HEK293T (cell line): ENCODE results near the gene FAM174B.

Source experiments
- CTCF ChIA-PET: fragments of 350-600 bp; formaldehyde crosslinking; extraction: SDS; loops from one replicate; lab custom pipeline; 2021; ENCODE audit warnings: antibody characterized with exemption, inconsistent platforms; lab: Yijun Ruan, JAX
- POLR2A ChIA-PET: fragments of 350-600 bp; formaldehyde crosslinking; extraction: SDS; loops from one replicate; lab custom pipeline; 2020; ENCODE audit warnings: antibody characterized with exemption, inconsistent platforms; lab: Yijun Ruan, JAX
- DNase-seq: peaks from one replicate; pipeline ENCODE4 v3.0.0; 2012; ENCODE audit warnings: mixed read lengths; ENCODE audit errors: extremely low spot score
- ARNT ChIP-seq: fragments of 450-650 bp; IDR thresholded peaks from 2 replicates; pipeline ENCODE4 v1.6.1; 2017; ENCODE audit warnings: mild to moderate bottlenecking
- BHLHE40 ChIP-seq: fragments of 450-650 bp; IDR thresholded peaks from 2 replicates; pipeline ENCODE4 v1.6.1; 2016; ENCODE audit warnings: mild to moderate bottlenecking, moderate library complexity, borderline replicate concordance
- CTBP1 ChIP-seq: fragments of 450-650 bp; IDR thresholded peaks from 2 replicates; pipeline ENCODE4 v1.6.1; 2016; ENCODE audit warnings: borderline replicate concordance
- ELF4 ChIP-seq: fragments of 450-650 bp; IDR thresholded peaks from 2 replicates; pipeline ENCODE4 v1.6.1; 2017; ENCODE audit warnings: antibody characterized with exemption
- FOXA1 ChIP-seq: fragments of 450-650 bp; IDR thresholded peaks from 2 replicates; pipeline ENCODE4 v1.6.1; 2016; ENCODE audit warnings: mild to moderate bottlenecking
- FOXK2 ChIP-seq: fragments of 450-650 bp; IDR thresholded peaks from 2 replicates; pipeline ENCODE4 v1.6.1; 2016; ENCODE audit warnings: mild to moderate bottlenecking
- FOXM1 ChIP-seq: fragments of 450-650 bp; IDR thresholded peaks from 2 replicates; pipeline ENCODE4 v1.6.1; 2017; ENCODE audit warnings: mild to moderate bottlenecking, borderline replicate concordance
- HDGF ChIP-seq: fragments of 450-650 bp; IDR thresholded peaks from 2 replicates; pipeline ENCODE4 v1.6.1; 2017; ENCODE audit warnings: antibody characterized with exemption, borderline replicate concordance
- L3MBTL2 ChIP-seq: fragments of 450-650 bp; conservative IDR thresholded peaks from 2 replicates; pipeline ENCODE4 v1.6.1; 2016; ENCODE audit warnings: mild to moderate bottlenecking
- LEF1 ChIP-seq: fragments of 450-650 bp; IDR thresholded peaks from 2 replicates; pipeline ENCODE4 v1.6.1; 2017; ENCODE audit warnings: mild to moderate bottlenecking, borderline replicate concordance
- NFRKB ChIP-seq: fragments of 450-650 bp; IDR thresholded peaks from 2 replicates; pipeline ENCODE4 v1.6.1; 2016; ENCODE audit warnings: mild to moderate bottlenecking, moderate library complexity
- SP1 ChIP-seq: fragments of 450-650 bp; IDR thresholded peaks from 2 replicates; pipeline ENCODE4 v1.6.1; 2017
- SUZ12 ChIP-seq: fragments of 450-650 bp; IDR thresholded peaks from 2 replicates; pipeline ENCODE4 v1.6.1; 2016; ENCODE audit warnings: mild to moderate bottlenecking
- TARDBP ChIP-seq: fragments of 450-650 bp; IDR thresholded peaks from 2 replicates; pipeline ENCODE4 v1.6.1; 2016
- ZNF384 ChIP-seq: fragments of 450-650 bp; IDR thresholded peaks from 2 replicates; pipeline ENCODE4 v1.6.1; 2016
- TF ChIP-seq, protein P1 (sequence below): fragments of 450-650 bp; IDR thresholded peaks from 2 replicates; pipeline ENCODE4 v1.6.1; 2016

FAM174B gene

DNA sequence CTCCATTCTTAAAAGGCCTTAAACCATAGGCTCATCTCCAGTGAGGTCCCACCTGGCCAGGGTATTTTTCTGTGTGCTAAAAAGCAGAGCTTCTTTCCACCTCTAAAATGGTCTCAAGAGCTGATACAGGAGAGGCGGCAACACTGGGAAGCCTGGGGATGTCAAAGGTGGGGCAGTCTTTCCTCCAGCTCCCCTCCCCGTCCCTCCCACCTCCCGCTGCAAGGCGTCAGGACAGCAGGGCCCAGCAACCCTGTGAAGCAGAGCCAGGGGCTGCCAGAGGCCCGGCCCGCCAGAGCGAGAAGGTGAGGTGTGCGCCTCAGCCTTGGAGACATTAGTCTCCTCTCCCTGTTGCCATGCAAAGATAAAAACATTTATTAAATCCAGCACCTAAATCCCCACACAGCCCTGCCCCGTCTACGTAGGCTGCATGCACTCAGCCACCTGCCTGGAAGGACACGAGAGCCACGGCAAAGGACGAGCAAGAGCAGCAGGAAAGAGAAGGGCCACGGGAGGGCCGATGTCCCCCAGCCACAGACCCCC, 75.6 kb downstream of the FAM174B start:
- TF ChIP-seq NFRKB (no peak), LEF1 (no peak), FOXK2 (no peak), ZNF384 (no peak), ELF4 (no peak)
- POLR2A ChIA-PET = no interaction called here
- no peak for DNase-seq
- CTCF ChIA-PET = no interaction called here

DNA sequence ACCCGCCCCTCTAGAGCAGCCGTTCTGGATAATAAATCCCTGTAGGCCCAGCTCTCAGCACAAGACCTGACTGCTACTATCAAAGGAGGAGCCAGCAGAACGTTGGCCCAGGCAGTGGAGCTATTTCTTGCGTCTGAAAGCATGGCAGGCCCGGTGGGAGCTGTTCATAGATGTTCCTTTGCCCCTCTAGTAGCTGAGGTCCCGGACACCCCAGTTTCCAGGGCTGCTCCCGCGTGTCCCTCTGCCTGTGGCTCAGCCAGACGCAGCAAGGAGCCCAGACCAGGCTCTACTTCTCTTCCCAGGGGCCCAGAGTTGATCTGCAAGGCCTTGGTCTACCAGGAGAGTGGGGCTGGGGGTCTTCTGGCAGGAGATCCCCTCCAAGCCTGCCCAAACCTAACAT, 76.1 kb downstream of the FAM174B start:
- DNase-seq = no peak
- ChIA-PET POLR2A (no interaction called here), CTCF (interaction anchor here (0.6 kb wide), 1 partner anchor 16 kb away, joined by 3 read pairs; no protein-coding TSS in a partner anchor)
- TF ChIP-seq TARDBP (no peak), BHLHE40 (no peak), CTBP1 (no peak), ELF4 (no peak), FOXK2 (no peak), ZNF384 (no peak), HDGF (no peak), LEF1 (no peak), FOXM1 (no peak), ARNT (no peak), L3MBTL2 (no peak), SP1 (no peak), SUZ12 (no peak), NFRKB (no peak), FOXA1 (no peak)
- TF ChIP-seq, protein P1, sequence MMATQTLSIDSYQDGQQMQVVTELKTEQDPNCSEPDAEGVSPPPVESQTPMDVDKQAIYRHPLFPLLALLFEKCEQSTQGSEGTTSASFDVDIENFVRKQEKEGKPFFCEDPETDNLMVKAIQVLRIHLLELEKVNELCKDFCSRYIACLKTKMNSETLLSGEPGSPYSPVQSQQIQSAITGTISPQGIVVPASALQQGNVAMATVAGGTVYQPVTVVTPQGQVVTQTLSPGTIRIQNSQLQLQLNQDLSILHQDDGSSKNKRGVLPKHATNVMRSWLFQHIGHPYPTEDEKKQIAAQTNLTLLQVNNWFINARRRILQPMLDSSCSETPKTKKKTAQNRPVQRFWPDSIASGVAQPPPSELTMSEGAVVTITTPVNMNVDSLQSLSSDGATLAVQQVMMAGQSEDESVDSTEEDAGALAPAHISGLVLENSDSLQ = no peak

DNA sequence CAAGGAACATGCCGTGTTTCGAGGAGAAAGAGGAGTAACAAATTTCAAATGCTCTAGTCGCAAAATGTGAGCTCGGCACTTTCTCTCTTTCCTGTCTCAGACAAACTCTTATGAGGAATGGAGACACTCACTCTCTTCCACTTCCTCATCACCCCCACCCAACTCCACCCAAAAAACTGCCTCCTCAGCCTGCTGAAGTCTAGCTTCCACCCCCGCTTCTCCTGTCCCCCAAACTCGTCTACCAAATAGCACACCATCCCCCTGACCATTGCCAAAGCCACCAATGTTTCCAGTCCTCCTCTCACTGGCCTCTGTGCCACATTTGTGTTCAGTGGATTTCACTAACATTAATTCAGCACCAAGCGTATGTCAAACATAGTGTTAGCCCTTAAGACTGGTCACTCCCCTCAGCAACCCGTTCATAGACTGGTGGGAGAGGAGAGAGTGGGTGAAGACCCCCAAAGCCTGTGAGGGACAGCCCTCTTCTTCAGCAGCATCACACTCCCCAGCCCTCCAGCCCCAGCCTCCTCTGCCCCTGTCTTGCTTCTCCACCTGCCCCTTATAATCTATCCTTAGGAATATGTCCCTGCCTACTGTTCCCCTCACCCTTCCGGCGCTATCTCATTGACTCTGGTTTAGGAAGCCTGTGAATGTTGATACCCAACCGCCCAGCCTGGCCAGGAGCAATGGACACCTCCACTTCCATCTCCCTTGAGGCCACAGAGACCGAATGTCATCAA, 77.3 kb downstream of the FAM174B start:
- no peak for DNase-seq
- ChIA-PET CTCF (no interaction called here), POLR2A (no interaction called here)
- TF ChIP-seq NFRKB = no peak
- no peak for TF ChIP-seq SUZ12
- TF ChIP-seq HDGF = no peak
- no peak for TF ChIP-seq FOXA1
- no peak for TF ChIP-seq SP1

DNA sequence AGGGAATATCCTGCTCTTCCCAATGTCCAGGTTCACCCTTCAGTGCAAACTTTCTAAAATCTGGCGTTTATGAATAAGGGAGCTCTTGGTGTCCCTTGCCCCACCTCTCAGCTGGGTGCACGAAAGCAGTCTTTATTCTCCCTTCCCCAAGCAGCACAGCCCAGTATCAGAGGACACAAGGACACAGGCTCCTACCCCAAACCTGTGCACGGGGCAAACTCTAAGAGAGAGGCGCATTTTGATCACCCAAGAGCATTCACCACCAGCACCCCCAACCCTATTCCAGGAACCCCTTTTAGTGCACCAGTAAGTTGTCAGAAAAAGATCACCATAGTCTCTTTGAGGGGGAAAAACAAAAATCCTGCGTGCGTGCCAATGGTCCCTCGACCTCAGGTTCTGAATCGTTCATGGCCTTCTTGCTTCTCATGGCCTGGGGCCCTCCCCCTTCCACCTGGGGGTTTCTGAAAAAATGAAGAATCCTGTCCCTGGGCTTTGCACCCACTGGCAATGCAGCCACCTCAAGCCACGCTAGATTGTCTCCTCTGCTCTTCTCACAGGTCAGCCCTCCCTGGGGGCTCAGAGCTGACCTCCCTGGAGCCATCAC, 78.9 kb downstream of the FAM174B start:
- ChIA-PET CTCF (no interaction called here), POLR2A (no interaction called here)
- DNase-seq = no peak
- TF ChIP-seq ARNT (no peak), HDGF (no peak), ELF4 (no peak), CTBP1 (no peak), BHLHE40 (no peak), FOXA1 (no peak), NFRKB (no peak), TARDBP (no peak)
- TF ChIP-seq, protein P1 = no peak

DNA sequence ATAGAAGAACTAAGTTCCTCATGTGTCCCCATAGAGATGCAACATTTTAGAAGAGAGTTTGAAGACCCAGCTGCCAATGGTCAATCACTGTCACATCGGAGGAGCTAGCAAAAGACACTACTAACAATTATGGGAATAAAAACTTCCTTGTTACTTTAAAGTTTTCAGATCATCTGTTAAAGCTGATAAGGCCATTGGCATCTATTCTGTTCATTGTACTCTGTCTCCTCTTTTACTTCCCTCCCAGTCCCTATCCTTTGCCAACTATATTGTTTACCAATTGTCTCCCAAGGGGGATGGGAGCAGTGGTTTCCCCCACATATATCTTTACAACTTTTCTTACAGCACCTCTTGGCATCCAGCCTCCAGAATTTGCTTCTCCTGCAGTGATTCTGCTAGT, 81.0 kb downstream of the FAM174B start:
- ChIA-PET POLR2A (no interaction called here), CTCF (no interaction called here)
- TF ChIP-seq TARDBP (no peak), HDGF (no peak), LEF1 (no peak), ELF4 (no peak), SP1 (no peak), ZNF384 (no peak), CTBP1 (no peak), SUZ12 (no peak), FOXM1 (no peak), L3MBTL2 (no peak), NFRKB (no peak)
- TF ChIP-seq, protein P1 = no peak
- DNase-seq = no peak

DNA sequence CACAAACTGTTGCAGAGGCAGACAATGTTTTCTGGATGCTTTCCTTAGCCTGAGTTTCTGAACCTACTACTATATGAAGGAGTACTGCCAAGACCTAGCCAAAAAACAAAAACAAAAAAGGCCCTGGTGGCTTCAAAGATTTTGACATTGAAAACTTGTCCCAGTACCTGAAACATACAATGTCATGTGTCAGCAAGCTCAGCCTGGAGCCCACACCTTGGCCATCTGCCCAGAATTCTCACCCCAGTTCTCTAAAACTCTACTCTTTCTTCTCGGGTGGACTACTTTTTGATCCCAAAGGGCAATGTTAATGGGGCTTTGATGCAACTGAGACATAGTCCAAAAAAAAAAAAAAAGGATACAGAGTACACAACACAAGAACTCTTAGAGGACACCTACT, 81.4 kb downstream of the FAM174B start:
- POLR2A ChIA-PET = no interaction called here
- no peak for DNase-seq
- CTCF ChIA-PET = no interaction called here
- no peak for TF ChIP-seq SUZ12
- no peak for TF ChIP-seq FOXM1
- no peak for TF ChIP-seq FOXK2
- TF ChIP-seq LEF1 = no peak
- TF ChIP-seq TARDBP = no peak
- TF ChIP-seq L3MBTL2 = no peak
- TF ChIP-seq CTBP1 = no peak
- TF ChIP-seq BHLHE40 = no peak
- no peak for TF ChIP-seq ZNF384
- TF ChIP-seq, protein P1 = no peak
- TF ChIP-seq HDGF = no peak
- TF ChIP-seq NFRKB = no peak
- no peak for TF ChIP-seq ELF4
- TF ChIP-seq FOXA1 = no peak
- TF ChIP-seq SP1 = no peak
